H1 (cell line): ENCODE data around the gene SEPTIN2. TPM values are rescaled to one million over a fixed set of nuclear protein-coding genes. Genes with fewer than 3 reads are reported as not detected.

Source experiments
- CTCF ChIA-PET: fragments of 300-600 bp; sonication (Branson Sonifier 250); formaldehyde crosslinking; loops from one replicate; lab custom pipeline; 2021; ENCODE audit not compliant: partially characterized antibody; lab: Charles Lee
- POLR2A ChIA-PET: fragments of 300-600 bp; sonication (Branson Sonifier 250); formaldehyde crosslinking; loops from one replicate; lab custom pipeline; 2021; ENCODE audit warnings: inconsistent platforms; ENCODE audit not compliant: partially characterized antibody; lab: Charles Lee
- DNase-seq, 2 experiments: peaks; one replicate each; pipeline versions ENCODE4 v3.0.0 to v3.0.0-alpha.2; 2010 to 2022; ENCODE audit warnings: low spot score in 2 of 2, low read depth in 1 of 2, mixed read lengths in 1 of 2
- FAIRE-seq: peaks from 2 replicates; lab custom pipeline; 2011; peaks lifted over from hg19 to GRCh38; lab: Jason Lieb, UNC
- H2AFZ ChIP-seq: 2 replicates; pipeline ENCODE4 v1.8.1; 2012; ENCODE audit warnings: low read length, inconsistent platforms
- H2AK5ac ChIP-seq: 2 replicates; pipeline ENCODE4 v1.6.1; 2013; ENCODE audit warnings: low read depth, low read length
- H2BK120ac ChIP-seq: replicated peaks from 2 replicates; pipeline ENCODE3; 2013; ENCODE audit warnings: low read depth, low read length, inconsistent platforms
- H2BK12ac ChIP-seq: 2 replicates; pipeline ENCODE4 v1.6.1; 2013; ENCODE audit warnings: low read depth, low read length
- H2BK15ac ChIP-seq: 2 replicates; pipeline ENCODE4 v1.6.1; 2013; ENCODE audit warnings: low read length
- H2BK20ac ChIP-seq: 2 replicates; pipeline ENCODE4 v1.6.1; 2013; ENCODE audit warnings: low read length
- H2BK5ac ChIP-seq: 2 replicates; pipeline ENCODE4 v1.6.1; 2013; ENCODE audit warnings: low read depth, low read length
- H3K14ac ChIP-seq: 2 replicates; pipeline ENCODE4 v1.6.1; 2013; ENCODE audit warnings: inconsistent platforms; ENCODE audit not compliant: insufficient read length
- H3K18ac ChIP-seq: 2 replicates; pipeline ENCODE4 v1.6.1; 2013; ENCODE audit warnings: low read length; ENCODE audit errors: extremely low read depth
- H3K23ac ChIP-seq: 2 replicates; pipeline ENCODE4 v1.6.1; 2013; ENCODE audit warnings: inconsistent platforms; ENCODE audit not compliant: insufficient read length
- H3K23me2 ChIP-seq: 2 replicates; pipeline ENCODE4 v1.6.1; 2013; ENCODE audit warnings: low read depth, low read length
- H3K27ac ChIP-seq: 2 replicates; pipeline ENCODE4 v1.6.1; 2011; ENCODE audit warnings: low read depth, low read length, inconsistent platforms
- H3K27me3 ChIP-seq, 4 experiments: replicated peaks in 1 of 4; 1 replicate in 1 of 4; 2 replicates in 3 of 4; pipeline versions ENCODE4 v1.6.1 to v1.8.1; 2011 to 2013; ENCODE audit warnings: low read length in 3 of 4, mild to moderate bottlenecking in 3 of 4, inconsistent platforms in 2 of 4, mixed read lengths in 2 of 4, moderate library complexity in 1 of 4; ENCODE audit not compliant: control insufficient read depth in 3 of 4, insufficient read depth in 3 of 4; ENCODE audit errors: extremely low read depth in 1 of 4
- H3K36me3 ChIP-seq, 4 experiments: 2 replicates each; pipeline versions ENCODE4 v1.6.1 to v1.8.1; 2011 to 2013; ENCODE audit warnings: mild to moderate bottlenecking in 4 of 4, low read length in 3 of 4, moderate library complexity in 2 of 4, control low read depth in 1 of 4, inconsistent platforms in 1 of 4; ENCODE audit not compliant: insufficient read depth in 4 of 4, control insufficient read depth in 2 of 4
- H3K4ac ChIP-seq: replicated peaks from 2 replicates; pipeline ENCODE3; 2013; ENCODE audit warnings: low read length, low read depth, mixed read lengths, inconsistent platforms; ENCODE audit not compliant: insufficient read length
- H3K4me1 ChIP-seq, 4 experiments: replicated peaks in 1 of 4; 1 replicate in 1 of 4; 2 replicates in 3 of 4; pipeline versions ENCODE4 v1.6.1 to v1.8.1; 2011 to 2013; ENCODE audit warnings: low read length in 3 of 4, inconsistent platforms in 2 of 4, mixed read lengths in 1 of 4; ENCODE audit not compliant: insufficient read depth in 4 of 4, control insufficient read depth in 3 of 4
- H3K4me2 ChIP-seq, 2 experiments: 2 replicates each; pipeline versions ENCODE4 v1.6.1 to v1.8.1; 2011 to 2013; ENCODE audit warnings: low read depth in 2 of 2, low read length in 2 of 2, control low read depth in 1 of 2, inconsistent platforms in 1 of 2, mild to moderate bottlenecking in 1 of 2; ENCODE audit not compliant: insufficient read depth in 1 of 2
- H3K4me3 ChIP-seq, 4 experiments: fragments of 200-600, 300-600 bp in 1 of 4; sonication (generic), shearing (Covaris generic), sonication (Bioruptor Twin) in 1 of 4; 2 replicates each; pipeline versions ENCODE4 v1.5.1 to v1.8.1; 2011 to 2016; ENCODE audit warnings: low read length in 4 of 4, low read depth in 3 of 4, control low read depth in 2 of 4, inconsistent platforms in 2 of 4, mild to moderate bottlenecking in 2 of 4, mixed read lengths in 1 of 4, moderate library complexity in 1 of 4; ENCODE audit not compliant: insufficient read depth in 2 of 4; ENCODE audit errors: extremely low read depth in 1 of 4
- H3K56ac ChIP-seq: replicated peaks from 2 replicates; pipeline ENCODE3; 2013; ENCODE audit warnings: low read depth, mild to moderate bottlenecking, mixed read lengths, low read length, inconsistent platforms; ENCODE audit not compliant: insufficient read length
- H3K79me1 ChIP-seq: 2 replicates; pipeline ENCODE4 v1.6.1; 2013; ENCODE audit warnings: low read depth, low read length, control low read depth
- H3K79me2 ChIP-seq, 2 experiments: 2 replicates each; pipeline versions ENCODE4 v1.6.1 to v1.8.1; 2012 to 2013; ENCODE audit warnings: low read length in 2 of 2, mild to moderate bottlenecking in 2 of 2, inconsistent platforms in 1 of 2; ENCODE audit not compliant: insufficient read depth in 2 of 2, control insufficient read depth in 1 of 2
- H3K9ac ChIP-seq, 4 experiments: replicated peaks in 1 of 4; 1 replicate in 1 of 4; 2 replicates in 3 of 4; pipeline versions ENCODE4 v1.6.1 to v1.8.1; 2011 to 2013; ENCODE audit warnings: low read depth in 3 of 4, low read length in 3 of 4, control low read depth in 2 of 4, mild to moderate bottlenecking in 2 of 4, moderate library complexity in 2 of 4, inconsistent platforms in 1 of 4; ENCODE audit errors: extremely low read depth in 1 of 4
- H3K9me3 ChIP-seq, 2 experiments: 2 replicates each; pipeline versions ENCODE4 v1.6.1 to v1.8.1; 2012 to 2013; ENCODE audit warnings: mild to moderate bottlenecking in 2 of 2, moderate library complexity in 2 of 2, control low read depth in 1 of 2, inconsistent platforms in 1 of 2, low read depth in 1 of 2, low read length in 1 of 2, mixed read lengths in 1 of 2; ENCODE audit not compliant: insufficient read depth in 2 of 2
- H4K20me1 ChIP-seq, 2 experiments: replicated peaks in 1 of 2; 2 replicates each; pipeline versions ENCODE3 to v1.8.1; 2011 to 2013; ENCODE audit warnings: inconsistent platforms in 2 of 2, low read length in 2 of 2, mild to moderate bottlenecking in 1 of 2; ENCODE audit not compliant: insufficient read depth in 2 of 2, control insufficient read depth in 1 of 2
- H4K5ac ChIP-seq: 2 replicates; pipeline ENCODE4 v1.6.1; 2013; ENCODE audit warnings: low read length, low read depth, mixed read lengths, inconsistent platforms; ENCODE audit not compliant: insufficient read length
- H4K8ac ChIP-seq: 2 replicates; pipeline ENCODE4 v1.8.0; 2013; ENCODE audit warnings: mild to moderate bottlenecking, moderate library complexity, low read length, inconsistent platforms; ENCODE audit not compliant: insufficient read depth; ENCODE audit errors: extremely low read depth
- H4K91ac ChIP-seq: replicated peaks from 2 replicates; pipeline ENCODE3; 2013; ENCODE audit warnings: low read length, mixed read lengths, inconsistent platforms; ENCODE audit not compliant: insufficient read length
- BACH1 ChIP-seq: IDR thresholded peaks from 2 replicates; pipeline ENCODE4 v1.6.1; 2012; ENCODE audit warnings: low read length, improper control_type of control experiment
- CTCF ChIP-seq, 3 experiments: IDR thresholded peaks; 1 replicate in 2 of 3; 2 replicates in 1 of 3; pipeline versions ENCODE4 v1.5.1 to v1.6.1; 2011; ENCODE audit warnings: low read length in 3 of 3, mild to moderate bottlenecking in 3 of 3, inconsistent platforms in 2 of 3, low read depth in 1 of 3, moderate library complexity in 1 of 3; ENCODE audit not compliant: insufficient read depth in 1 of 3; ENCODE audit errors: control extremely low read depth in 1 of 3
- EP300 ChIP-seq, 2 experiments: IDR thresholded peaks; 1 replicate in 1 of 2; 2 replicates in 1 of 2; pipeline ENCODE4 v1.6.1; 2011 to 2012; ENCODE audit warnings: low read depth in 2 of 2, low read length in 2 of 2, mild to moderate bottlenecking in 2 of 2, borderline replicate concordance in 1 of 2, inconsistent platforms in 1 of 2, moderate library complexity in 1 of 2
- FOSL1 ChIP-seq: IDR thresholded peaks from 2 replicates; pipeline ENCODE4 v1.6.1; 2011; ENCODE audit warnings: mild to moderate bottlenecking, low read depth, low read length, moderate library complexity; ENCODE audit not compliant: insufficient read depth
- GTF2F1 ChIP-seq: IDR thresholded peaks from 2 replicates; pipeline ENCODE4 v1.6.1; 2012; ENCODE audit warnings: low read depth, low read length, improper control_type of control experiment, borderline replicate concordance
- POLR2AphosphoS5 ChIP-seq: IDR thresholded peaks from 2 replicates; pipeline ENCODE4 v1.6.1; 2011; ENCODE audit warnings: low read depth, low read length
- RAD21 ChIP-seq, 2 experiments: IDR thresholded peaks in 1 of 2; conservative IDR thresholded peaks in 1 of 2; 2 replicates each; pipeline ENCODE4 v1.6.1; 2011; ENCODE audit warnings: low read depth in 2 of 2, low read length in 2 of 2, improper control_type of control experiment in 1 of 2, inconsistent platforms in 1 of 2, mild to moderate bottlenecking in 1 of 2, moderate library complexity in 1 of 2
- TAF1 ChIP-seq: IDR thresholded peaks from 2 replicates; pipeline ENCODE4 v1.6.1; 2011; ENCODE audit warnings: mild to moderate bottlenecking, low read depth, low read length
- WGBS, 2 experiments: shearing (Covaris generic) in 1 of 2; methylation state at CpG; one replicate each; pipeline versions ENCODE4 v1.1.6 to v1.1.7; 2013 to 2015; ENCODE audit warnings: low lambda C conversion rate in 2 of 2, mixed read lengths in 2 of 2, inconsistent platforms in 1 of 2, low coverage in 1 of 2, missing lambda C conversion rate in 1 of 2; ENCODE audit not compliant: insufficient replicate concordance in 2 of 2, insufficient coverage in 1 of 2, insufficient read length in 1 of 2; ENCODE audit errors: extremely low coverage in 1 of 2, missing lambda C conversion rate in 1 of 2; 5-methylcytosine and 5-hydroxymethylcytosine counted together
- polyA plus RNA-seq, 7 experiments: library from polyadenylated mRNA; depleted of rRNA in 3 of 7; stranded (reverse) in 5 of 7; unstranded in 2 of 7; fragments of >200 nt in 5 of 7; fragments of 200-250 nt in 2 of 7; gene quantifications; 1 replicate in 5 of 7; 2 replicates in 1 of 7; 4 replicates in 1 of 7; pipeline versions ENCODE4 v1.2.1 to v1.2.3, GENCODE V29; 2011 to 2013; ENCODE audit warnings: missing spikeins in 2 of 7, mixed read lengths in 2 of 7
- total RNA-seq: library from RNA; stranded (reverse); fragmentation: NEBNext Ultra II Directional; extraction: Animal tissue kit (Norgen Biotek cat#: 25700); gene quantifications from 2 replicates; pipeline ENCODE4 v1.2.1, GENCODE V29; 2021

The SEPTIN2 gene
- total and polyA plus RNA-seq, 2 of the 8 experiments (the other 6 are each of a cell fraction or from before 2014, with no cell fraction given), result 392 to 650 TPM

- 91% methylated on average over 4 of the region's 4 CpGs; no CpG with 5 or more reads in 1 of the 2 experiments for WGBS, 2 experiments
- Histone ChIP-seq H3K27ac (no peak overlapping the region), H2BK12ac (no peak overlapping the region), H3K4me1 (peaks cover 0 to 7% (median 2%) of the 10 kb centered on the region in 4 experiments; a peak in 4 of 7 replicates), H4K5ac (no peak overlapping the region), H3K36me3 (no peaks in the 10 kb centered on the region), H3K27me3 (no peaks in the 10 kb centered on the region), H4K91ac (no peak overlapping the region), H3K18ac (no peak overlapping the region), H3K9ac (no peak overlapping the region), H3K23me2 (peaks cover 8% of the 10 kb centered on the region), H3K56ac (no peak overlapping the region), H3K9me3 (no peaks in the 10 kb centered on the region), H2BK15ac (no peak overlapping the region), H3K4me2 (no peak overlapping the region), H3K4ac (no peak overlapping the region), H3K14ac (no peak overlapping the region), H2BK5ac (no peak overlapping the region), H2AK5ac (no peak overlapping the region), H2AFZ (no peak overlapping the region), H3K23ac (no peak overlapping the region), H2BK120ac (no peak overlapping the region), H4K8ac (no peak overlapping the region), H4K20me1 (peaks cover 5 to 26% of the 10 kb centered on the region in 2 experiments), H3K79me2 (peaks cover 72 to 90% of the 10 kb centered on the region in 2 experiments), H2BK20ac (no peak overlapping the region), H3K4me3 (no peak overlapping the region), H3K79me1 (peaks cover 12% of the 10 kb centered on the region)
- ChIA-PET CTCF (interaction anchor here (0.7 to 1.6 kb wide), 3 partner anchors 9 to 234 kb away, joined by 3 to 4 read pairs (median 3); no protein-coding TSS in a partner anchor), POLR2A (interaction anchor here (1.1 to 1.6 kb wide), 3 partner anchors 9 to 17 kb away, joined by 3 to 4 read pairs (median 3); no protein-coding TSS in a partner anchor)
- DNase-seq (no peak), FAIRE-seq (no peak)
- TF ChIP-seq GTF2F1 (no peak), TAF1 (no peak), FOSL1 (no peak), BACH1 (no peak), EP300 (IDR thresholded peaks at IDR 0.05; ENCODE audit: borderline replicate concordance in 1 of 2, low read depth in 2 of 2, low read length in 2 of 2) (no peak), POLR2AphosphoS5 (no peak), RAD21 (IDR thresholded peaks at IDR 0.05 in 1 of 2, conservative IDR thresholded peaks at IDR 0.05 in 1 of 2; ENCODE audit: low read depth in 2 of 2, low read length in 2 of 2) (no peak), CTCF (IDR thresholded peaks at IDR 0.05; ENCODE audit: control extremely low read depth in 1 of 3, insufficient read depth in 1 of 3, low read depth in 1 of 3, low read length in 3 of 3) (no peak)
These were observed 3.6 kb upstream of the SEPTIN2 start for GRCh38 chr2:241312082-241312481.
